Ishikawa (cell line): ENCODE measurements around the gene FOXP1.

Experiments
- CEBPB ChIP-seq: IDR thresholded peaks from 2 replicates; pipeline ENCODE4 v1.6.1; 2012
- CREB1 ChIP-seq: IDR thresholded peaks from 2 replicates; pipeline ENCODE4 v1.6.1; 2012; ENCODE audit warnings: low read depth
- EGR1 ChIP-seq: IDR thresholded peaks from 2 replicates; pipeline ENCODE4 v1.6.1; 2012
- EP300 ChIP-seq: IDR thresholded peaks from 2 replicates; pipeline ENCODE4 v1.6.1; 2012; ENCODE audit warnings: borderline replicate concordance
- FOXM1 ChIP-seq: IDR thresholded peaks from 2 replicates; pipeline ENCODE4 v1.6.1; 2012; ENCODE audit warnings: low read depth, borderline replicate concordance
- NFIC ChIP-seq: IDR thresholded peaks from 2 replicates; pipeline ENCODE4 v1.6.1; 2012
- RAD21 ChIP-seq: IDR thresholded peaks from 2 replicates; pipeline ENCODE4 v1.6.1; 2012; ENCODE audit warnings: low read depth
- TAF1 ChIP-seq: IDR thresholded peaks from 2 replicates; pipeline ENCODE4 v1.6.1; 2012; ENCODE audit warnings: low read depth, mild to moderate bottlenecking
- TCF12 ChIP-seq: IDR thresholded peaks from 2 replicates; pipeline ENCODE4 v1.6.1; 2012; ENCODE audit warnings: low read depth
- TEAD4 ChIP-seq: IDR thresholded peaks from 2 replicates; pipeline ENCODE4 v1.6.1; 2012
- YY1 ChIP-seq: IDR thresholded peaks from 2 replicates; pipeline ENCODE4 v1.6.1; 2012; ENCODE audit warnings: low read depth
- ZBTB7A ChIP-seq: IDR thresholded peaks from 2 replicates; pipeline ENCODE4 v1.6.1; 2012; ENCODE audit warnings: low read depth
- TF ChIP-seq, protein P1 (sequence below): IDR thresholded peaks from 2 replicates; pipeline ENCODE4 v1.6.1; 2012
- TF ChIP-seq, protein P2 (sequence below): IDR thresholded peaks from 2 replicates; pipeline ENCODE4 v1.6.1; 2012
- TF ChIP-seq, protein P3 (sequence below): IDR thresholded peaks from 2 replicates; pipeline ENCODE4 v1.6.1; 2012; ENCODE audit warnings: low read depth, mild to moderate bottlenecking

The FOXP1 gene

DNA sequence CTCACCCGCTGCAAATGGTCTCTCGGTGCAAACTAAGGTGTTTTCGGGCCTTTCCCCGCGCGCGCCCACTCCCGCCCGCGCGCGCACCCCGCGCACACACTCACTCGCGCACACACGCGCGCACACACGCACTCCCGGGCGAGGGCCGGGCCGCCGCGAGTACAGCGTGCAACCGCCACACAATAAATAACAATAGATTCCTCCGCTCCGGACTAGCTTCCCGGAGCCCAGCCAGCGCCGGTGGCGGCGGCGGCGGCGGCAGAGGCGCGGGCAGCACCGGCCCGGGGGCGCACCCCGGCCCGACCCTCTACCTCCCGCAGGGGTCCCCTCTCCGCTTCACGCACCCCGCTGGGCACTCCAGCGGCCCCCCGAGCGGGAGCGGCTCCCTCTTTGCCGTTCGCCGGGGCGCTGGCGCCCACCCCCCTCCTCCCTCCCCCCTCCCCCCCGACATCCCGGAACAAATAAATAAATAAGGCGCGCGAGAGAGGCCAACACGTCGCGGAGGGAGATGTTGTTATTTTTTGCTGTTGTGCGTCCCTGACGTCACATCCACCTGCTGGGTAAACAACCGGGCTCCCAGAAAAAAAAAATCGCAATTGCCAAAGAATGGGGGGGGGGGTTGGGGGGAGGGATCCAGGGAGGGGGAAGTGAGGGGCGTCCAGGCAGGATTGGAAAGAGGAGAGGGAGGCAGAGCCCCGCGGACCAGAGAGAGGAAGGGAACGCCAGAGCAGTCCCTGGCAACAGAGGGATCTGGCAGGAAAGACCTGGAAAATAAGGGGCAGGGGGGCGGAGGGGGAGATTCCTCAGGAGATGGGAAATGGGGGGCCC lies at the start of gene FOXP1:
Gene FOXP1, minus strand, starts transcription at position 163 of the 828 bp plus-strand sequence. CDS start 385,347 bp downstream, outside the sequence.
- TF ChIP-seq EGR1 (no peak), NFIC (no peak), TAF1 (peak; percentile 25; the same call in 1 of the 2 replicates), CREB1 (0 out of 2 replicates have a peak, but pooled peaks have one; percentile 30), YY1 (no peak), TCF12 (no peak), FOXM1 (no peak), ZBTB7A (no peak), CEBPB (no peak), TEAD4 (peak; percentile 35), EP300 (no peak), RAD21 (no peak)
- TF ChIP-seq, protein P1, sequence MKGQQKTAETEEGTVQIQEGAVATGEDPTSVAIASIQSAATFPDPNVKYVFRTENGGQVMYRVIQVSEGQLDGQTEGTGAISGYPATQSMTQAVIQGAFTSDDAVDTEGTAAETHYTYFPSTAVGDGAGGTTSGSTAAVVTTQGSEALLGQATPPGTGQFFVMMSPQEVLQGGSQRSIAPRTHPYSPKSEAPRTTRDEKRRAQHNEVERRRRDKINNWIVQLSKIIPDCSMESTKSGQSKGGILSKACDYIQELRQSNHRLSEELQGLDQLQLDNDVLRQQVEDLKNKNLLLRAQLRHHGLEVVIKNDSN: no peak
- TF ChIP-seq, protein P2, sequence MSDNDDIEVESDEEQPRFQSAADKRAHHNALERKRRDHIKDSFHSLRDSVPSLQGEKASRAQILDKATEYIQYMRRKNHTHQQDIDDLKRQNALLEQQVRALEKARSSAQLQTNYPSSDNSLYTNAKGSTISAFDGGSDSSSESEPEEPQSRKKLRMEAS: no peak
- TF ChIP-seq, protein P3, sequence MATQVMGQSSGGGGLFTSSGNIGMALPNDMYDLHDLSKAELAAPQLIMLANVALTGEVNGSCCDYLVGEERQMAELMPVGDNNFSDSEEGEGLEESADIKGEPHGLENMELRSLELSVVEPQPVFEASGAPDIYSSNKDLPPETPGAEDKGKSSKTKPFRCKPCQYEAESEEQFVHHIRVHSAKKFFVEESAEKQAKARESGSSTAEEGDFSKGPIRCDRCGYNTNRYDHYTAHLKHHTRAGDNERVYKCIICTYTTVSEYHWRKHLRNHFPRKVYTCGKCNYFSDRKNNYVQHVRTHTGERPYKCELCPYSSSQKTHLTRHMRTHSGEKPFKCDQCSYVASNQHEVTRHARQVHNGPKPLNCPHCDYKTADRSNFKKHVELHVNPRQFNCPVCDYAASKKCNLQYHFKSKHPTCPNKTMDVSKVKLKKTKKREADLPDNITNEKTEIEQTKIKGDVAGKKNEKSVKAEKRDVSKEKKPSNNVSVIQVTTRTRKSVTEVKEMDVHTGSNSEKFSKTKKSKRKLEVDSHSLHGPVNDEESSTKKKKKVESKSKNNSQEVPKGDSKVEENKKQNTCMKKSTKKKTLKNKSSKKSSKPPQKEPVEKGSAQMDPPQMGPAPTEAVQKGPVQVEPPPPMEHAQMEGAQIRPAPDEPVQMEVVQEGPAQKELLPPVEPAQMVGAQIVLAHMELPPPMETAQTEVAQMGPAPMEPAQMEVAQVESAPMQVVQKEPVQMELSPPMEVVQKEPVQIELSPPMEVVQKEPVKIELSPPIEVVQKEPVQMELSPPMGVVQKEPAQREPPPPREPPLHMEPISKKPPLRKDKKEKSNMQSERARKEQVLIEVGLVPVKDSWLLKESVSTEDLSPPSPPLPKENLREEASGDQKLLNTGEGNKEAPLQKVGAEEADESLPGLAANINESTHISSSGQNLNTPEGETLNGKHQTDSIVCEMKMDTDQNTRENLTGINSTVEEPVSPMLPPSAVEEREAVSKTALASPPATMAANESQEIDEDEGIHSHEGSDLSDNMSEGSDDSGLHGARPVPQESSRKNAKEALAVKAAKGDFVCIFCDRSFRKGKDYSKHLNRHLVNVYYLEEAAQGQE: no peak

DNA sequence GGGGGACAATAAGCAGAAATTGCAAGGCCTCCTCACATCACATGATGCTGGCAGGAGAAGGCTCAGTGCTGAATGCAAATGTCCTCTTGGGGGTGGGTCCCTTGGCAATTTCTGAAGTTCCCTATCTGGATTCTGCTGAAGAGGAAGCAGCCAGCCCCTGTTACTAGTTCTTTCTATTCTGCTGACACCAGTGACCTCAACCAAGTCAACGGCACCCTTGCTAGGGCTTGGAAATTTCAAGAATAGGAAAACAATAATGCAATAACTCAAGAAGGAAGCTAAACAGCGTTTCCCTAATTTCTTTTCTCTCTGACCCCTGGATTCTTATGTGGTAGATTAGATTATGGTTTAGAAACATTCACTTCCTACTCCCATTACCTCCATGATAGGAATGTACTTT lies 46.2 kb upstream of the FOXP1 start:
- TF ChIP-seq, protein P3: no peak

DNA sequence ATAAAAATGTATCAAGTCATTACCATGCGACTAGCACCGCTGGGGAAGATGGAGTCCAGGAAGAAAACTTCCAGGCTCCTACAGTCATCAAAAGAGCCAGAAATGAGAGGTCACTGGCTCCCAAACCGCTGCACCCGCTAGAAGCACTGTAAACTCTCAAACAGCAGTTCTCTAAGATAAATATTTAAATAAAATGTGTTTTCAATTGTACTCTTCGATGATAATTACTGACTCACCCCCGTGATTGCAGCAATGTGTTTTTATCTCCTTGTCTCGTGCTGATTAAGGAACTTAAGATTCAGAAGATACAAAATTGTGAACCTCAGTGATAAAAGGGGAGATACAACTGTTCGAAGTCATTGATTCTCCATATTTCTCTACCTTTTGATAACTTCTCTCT lies 45.8 kb upstream of the FOXP1 start:
- TF ChIP-seq, protein P1: no peak
- TF ChIP-seq TCF12 (no peak), EGR1 (no peak), EP300 (no peak), CREB1 (no peak), YY1 (no peak), TAF1 (no peak), FOXM1 (no peak)
- TF ChIP-seq, protein P3: no peak

DNA sequence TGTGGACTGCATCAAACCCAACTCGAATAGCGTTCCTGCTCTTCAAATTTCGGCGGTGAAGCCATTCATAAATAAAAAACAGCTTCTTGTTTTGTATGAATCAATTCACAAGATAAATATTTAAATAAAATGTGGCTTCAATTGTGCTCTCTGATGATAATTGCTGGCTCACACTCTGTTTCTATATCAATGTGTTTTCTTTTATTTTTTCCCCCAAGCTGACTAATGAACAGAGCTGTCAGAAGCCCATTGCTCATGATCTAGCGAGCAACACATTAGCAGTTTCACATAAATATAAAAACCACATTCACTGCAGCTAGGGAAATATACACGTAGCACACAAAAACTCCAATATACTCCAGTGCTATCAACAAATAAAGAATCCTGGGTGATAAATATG lies 45.0 kb upstream of the FOXP1 start:
- TF ChIP-seq RAD21: no peak
- no peak for TF ChIP-seq TCF12
- TF ChIP-seq, protein P3: no peak
- no peak for TF ChIP-seq TEAD4
- TF ChIP-seq NFIC: no peak
- TF ChIP-seq ZBTB7A: no peak
- TF ChIP-seq, protein P1: no peak
